Eye (tissue), 1 donor: ENCODE measurements around the gene AGPAT1.
A peak's percentile ranks its signal among the peaks of the same experiment; 100 is the strongest.
"Not testable (repeated sequence)": the region's sequence is repeated elsewhere in the genome, so short reads cannot be mapped to it uniquely, and the experiment has no call there.

Source experiments
- DNase-seq: peaks from one replicate; pipeline ENCODE4 v3.0.0-alpha.2; 2015

Gene AGPAT1

DNA sequence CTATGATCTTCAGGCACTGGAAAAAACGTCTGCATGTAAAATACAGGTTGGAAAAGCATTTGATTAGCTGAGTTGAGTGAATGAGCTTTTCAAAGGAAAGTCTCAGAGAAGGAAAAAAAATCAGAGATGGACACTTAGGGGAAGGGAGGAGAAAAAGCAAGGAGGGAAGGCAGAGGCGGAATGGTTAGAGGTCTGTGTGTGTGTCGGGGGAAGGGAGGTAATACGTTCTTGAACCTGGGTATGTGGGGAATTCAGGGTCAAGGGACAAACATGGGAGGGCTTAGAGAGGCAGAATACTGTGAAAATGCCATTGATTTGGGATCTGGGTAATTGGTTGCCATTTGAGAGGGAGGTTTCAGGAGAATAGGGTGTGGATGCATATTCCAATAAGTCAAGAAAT, 29.2 kb downstream of the AGPAT1 start:
- DNase-seq, result no peak

- DNase-seq, result no peak
Measured at GRCh38 chr6:32146287-32146686, 29.6 kb downstream of the AGPAT1 start.

- not testable (repeated sequence) for DNase-seq
Measured at GRCh38 chr6:32144238-32144637, 31.6 kb downstream of the AGPAT1 start.

GRCh38 chr6:32140420-32141046, 35.4 kb downstream of the AGPAT1 start:
- no peak for DNase-seq

DNA sequence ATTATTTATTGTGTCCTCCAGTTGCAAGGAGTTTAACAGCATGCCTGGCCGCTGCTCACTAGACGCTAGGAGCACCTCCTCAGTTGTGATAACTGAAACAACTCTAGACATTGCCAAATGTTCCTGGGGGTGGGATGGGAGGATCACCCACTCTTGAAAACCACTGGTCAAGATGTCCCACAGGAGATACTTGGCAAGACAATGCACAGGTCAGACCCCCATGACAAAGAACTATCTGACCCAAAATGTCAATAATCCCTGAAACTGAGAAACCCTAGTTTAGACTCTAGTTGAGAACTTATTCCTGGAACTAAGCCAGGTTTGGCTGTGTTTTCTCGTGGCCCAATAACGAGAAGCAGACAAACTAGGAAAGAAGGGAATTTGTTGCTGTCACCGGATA, 36.3 kb downstream of the AGPAT1 start:
- peak; percentile 43 for DNase-seq

DNA sequence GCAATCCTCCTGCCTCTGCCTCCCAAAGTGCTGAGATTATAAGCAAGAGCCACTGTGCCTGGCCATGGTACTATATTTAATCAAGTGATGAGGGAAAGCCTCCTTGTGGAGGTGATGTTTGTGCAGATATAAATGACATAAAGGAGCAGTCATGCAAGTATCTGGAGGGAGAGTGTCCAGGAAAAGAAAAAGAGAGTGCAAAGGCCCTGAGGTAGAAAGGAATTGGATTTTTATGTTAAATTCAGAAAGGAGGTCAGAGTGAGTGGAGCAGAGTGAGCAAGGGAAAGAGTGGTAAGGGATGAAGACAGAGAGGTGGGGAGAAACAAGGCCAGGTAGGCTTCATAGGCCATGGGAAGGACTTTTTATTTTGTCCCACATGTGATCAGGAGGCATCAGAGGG, 38.4 kb downstream of the AGPAT1 start:
- no peak for DNase-seq

DNA sequence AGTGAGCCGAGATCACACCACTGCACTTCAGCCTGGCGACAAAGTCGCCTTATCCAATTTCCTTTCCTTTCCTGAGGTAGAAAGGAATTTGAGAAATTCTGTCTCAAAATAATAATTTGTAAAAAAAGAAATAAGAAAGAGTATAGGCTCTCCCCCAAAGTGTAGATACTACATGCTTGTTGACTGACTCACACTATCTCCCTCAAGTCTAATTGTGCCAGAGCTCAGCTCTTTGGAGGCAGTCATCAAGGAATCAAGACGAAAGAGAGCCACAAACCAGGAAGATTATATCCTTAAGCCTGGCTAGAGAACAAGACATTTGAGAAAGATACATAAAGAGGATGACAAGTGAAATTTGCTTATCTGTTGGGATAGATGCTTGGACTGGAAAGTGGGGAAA, 42.1 kb downstream of the AGPAT1 start:
- DNase-seq, result no peak

DNA sequence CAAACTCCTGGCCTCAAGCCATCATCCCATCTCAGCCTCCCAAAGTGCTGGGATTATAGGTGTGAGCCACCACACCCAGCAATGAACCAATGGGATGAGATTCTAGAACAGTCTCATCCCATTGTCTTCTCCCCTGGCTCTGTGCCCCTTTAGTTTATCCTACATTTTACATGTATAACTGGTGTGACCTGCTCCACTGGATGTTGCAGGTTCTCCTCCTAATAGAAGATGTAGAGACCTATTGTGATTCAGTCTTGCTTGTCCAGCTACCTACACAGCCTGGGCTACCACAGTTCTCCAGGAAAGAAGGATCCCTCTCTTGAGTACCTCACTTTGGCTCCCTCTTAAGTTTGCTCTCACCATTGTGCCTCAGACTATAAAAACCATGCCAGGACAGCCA, 43.8 kb downstream of the AGPAT1 start:
- no peak for DNase-seq

DNA sequence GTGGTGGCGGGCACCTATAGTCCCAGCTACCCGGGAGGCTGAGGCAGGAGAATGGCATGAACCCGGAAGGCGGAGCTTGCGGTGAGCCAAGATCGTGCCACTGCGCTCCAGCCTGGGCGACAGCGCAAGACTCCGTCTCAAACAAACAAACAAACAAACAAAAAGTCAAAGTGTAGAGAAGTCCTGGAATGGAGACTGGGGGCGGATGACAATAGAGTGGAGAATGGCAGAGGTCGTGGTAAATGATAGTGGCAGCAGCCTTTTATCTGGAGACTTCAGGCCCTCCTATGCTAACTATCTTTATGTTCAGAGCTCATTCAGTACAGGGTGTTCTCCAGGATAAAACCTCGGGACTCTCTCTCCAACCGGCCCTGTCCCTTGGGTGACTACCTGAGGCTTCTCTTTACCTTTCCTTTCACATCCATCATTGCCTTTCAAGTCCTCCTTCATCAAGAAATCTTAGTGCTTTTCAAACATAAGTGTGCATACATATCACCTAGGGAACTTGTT, 44.4 kb downstream of the AGPAT1 start:
- DNase-seq, result no peak

DNA sequence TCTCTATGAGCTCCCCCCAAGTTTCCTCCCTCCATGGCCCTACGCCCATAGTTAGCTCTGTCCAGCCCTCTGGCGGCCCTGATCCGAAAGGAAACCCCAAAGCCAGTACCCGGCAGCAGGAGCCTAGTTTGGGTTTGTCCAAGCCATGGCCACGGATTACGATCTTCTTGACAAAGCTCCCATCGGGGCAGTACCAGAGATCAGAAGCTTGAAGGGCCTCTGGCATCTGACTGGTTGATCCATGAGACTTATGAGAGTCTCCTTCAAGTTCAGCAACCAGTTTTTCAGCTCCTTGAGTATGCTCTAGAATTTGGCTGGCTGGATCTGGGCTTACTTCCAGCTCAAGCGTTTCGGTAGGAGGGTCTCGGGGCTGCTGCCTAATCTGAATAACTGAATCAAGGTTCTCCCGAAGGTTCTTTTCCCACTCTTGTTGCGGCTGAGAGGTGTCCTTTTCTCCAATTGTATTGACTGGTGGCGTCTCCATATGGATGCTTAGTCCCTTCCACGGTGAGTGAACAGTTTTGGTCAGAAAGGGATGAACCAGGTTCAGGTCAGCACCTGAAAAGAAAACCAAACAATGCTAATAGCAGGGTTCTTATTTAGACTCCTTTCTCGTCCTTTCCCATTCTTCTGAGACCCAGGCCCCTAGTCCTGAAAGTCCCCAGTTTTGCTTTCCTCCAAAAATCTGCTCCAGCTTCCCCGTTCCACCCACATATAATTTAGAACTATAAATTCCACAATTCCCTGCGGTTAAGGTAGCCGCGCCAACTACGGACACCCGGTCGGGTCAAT, 46.4 kb downstream of the AGPAT1 start:
- peak; percentile 45 for DNase-seq

DNA sequence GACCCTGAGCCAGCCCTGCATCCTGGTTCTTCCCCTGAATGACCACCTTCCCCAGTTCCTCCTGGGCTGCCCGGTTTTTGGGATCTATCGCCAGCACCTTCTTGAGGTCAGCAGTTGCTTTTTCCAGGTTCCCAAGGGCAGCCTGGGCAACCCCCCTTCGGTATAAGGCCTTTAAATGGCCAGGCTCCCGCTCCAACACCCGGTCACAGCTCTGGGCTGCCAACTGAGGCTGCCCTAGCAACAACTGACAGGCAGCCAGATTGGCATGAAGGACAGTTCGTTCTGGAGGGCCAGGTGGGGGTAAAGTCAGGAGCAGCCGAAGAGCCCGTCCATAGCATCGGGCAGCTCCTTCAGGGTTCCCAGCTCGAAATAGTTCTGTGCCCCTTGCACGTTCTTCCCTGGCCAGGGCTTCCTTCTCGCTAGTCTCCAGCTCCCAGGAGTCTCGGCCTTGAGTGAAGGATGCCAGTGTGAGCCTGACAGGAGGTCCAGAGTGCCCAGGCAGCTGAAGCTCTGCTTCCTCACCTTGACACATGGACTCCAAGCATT, 47.1 kb downstream of the AGPAT1 start:
- DNase-seq, result no peak

- DNase-seq, result peak; percentile 99
Measured at GRCh38 chr6:32127717-32128592, 47.9 kb downstream of the AGPAT1 start, which contains the start of gene ATF6B. ATF6B (minus strand) TSS chr6:32128246; CDS start chr6:32128207, 39 bp downstream.

DNA sequence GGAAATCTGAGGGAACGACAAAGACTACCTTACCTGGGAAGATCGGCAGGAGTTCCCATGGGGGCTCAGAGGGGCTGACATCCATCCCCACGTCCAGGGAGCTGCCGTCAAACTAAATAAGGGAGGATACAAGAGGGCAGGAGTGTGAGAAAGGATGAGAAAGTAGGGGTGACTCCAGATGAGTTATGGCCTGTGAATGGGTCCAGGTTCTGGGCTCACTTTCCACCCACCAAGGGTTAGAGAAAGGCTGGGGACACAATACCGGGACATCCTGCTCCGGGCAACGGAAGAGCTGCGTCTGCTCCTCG, 48.5 kb downstream of the AGPAT1 start:
- no peak for DNase-seq

- DNase-seq, result no peak
Measured at GRCh38 chr6:32126880-32127279, 49.0 kb downstream of the AGPAT1 start.

DNA sequence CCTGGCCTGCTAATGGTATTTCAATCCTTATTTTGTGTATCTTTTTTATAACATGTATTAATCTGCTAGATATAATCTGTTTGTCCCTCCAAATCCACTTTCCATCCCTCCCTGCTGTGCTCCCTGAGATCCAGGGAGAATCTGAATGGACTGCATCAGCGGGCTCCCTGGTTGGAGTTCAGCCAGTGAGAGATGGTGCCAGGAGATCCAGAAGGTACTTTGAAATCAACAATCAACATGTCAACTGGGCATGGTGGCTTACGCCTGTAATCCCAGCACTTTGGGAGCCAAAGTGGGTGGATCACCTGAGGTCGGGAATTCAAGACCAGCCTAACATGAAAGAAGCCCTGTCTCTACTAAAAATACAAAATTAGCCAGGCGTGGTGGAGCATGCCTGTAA, 52.2 kb downstream of the AGPAT1 start:
- no peak for DNase-seq

- no peak for DNase-seq
Measured at GRCh38 chr6:32120573-32121059, 55.3 kb downstream of the AGPAT1 start.

DNA sequence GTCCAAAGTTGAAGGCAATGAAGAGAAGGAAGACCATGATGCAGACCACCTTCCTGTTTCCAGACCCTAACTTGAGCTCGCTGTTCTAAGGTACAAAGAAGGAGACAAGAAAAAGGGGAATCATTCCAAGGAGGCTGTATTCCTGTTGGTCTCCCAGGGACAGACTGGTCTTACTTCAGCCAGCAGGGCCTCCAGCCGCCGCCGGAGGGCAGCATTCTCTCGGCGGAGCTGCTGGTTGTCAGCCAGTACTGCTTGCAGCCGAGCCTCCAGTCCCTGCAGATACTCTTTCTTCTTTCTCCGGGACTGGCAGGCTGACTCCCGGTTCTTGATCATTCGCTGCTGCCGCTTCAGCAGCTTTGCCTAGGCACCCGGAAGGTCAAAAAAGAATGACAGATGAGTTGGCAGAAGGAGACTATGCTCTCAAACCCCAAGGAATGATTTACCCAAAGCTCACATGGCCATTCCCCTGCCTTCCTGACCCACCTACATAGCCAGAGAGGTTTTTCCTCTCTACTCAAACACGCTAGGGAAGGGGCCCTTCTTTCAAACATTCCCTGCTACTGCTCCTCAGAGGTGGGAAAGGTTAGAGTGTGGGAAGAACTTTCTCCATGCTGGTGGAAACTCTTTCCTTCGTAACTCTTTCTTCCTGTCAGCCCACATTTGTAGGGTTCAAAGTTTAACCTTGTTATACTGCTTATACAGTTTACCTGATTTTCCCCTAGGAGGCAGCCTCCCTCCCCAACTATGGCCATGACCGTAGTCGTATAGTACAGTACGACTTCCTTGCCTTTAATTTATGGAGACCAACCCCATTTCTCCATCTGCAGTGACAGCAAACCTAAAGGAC, 56.9 kb downstream of the AGPAT1 start:
- peak; percentile 92 for DNase-seq
